Neural cell (in vitro differentiated cells): Measurements from ENCODE around the gene FOXI3. TPM values are rescaled to one million over a fixed set of nuclear protein-coding genes. Genes with fewer than 3 reads are reported as not detected.

Experiments
- polyA plus RNA-seq: library from polyadenylated mRNA; depleted of rRNA; stranded (reverse); fragments of >200 nt; gene quantifications from 2 replicates; pipeline ENCODE4 v1.2.3, GENCODE V29; 2014
- small RNA-seq, 3 experiments: library from RNA; depleted of rRNA; stranded (forward); fragments of <200 nt; gene quantifications; one replicate each; pipeline ENCODE3, GENCODE V24; 2012

Gene FOXI3
- polyA plus RNA-seq, 1 donor from 2014 or later = not detected

Small RNA genes within 50 kb of the gene (small RNA-seq; reads per million reads assigned to genes)
- gene RNU6-1007P = 0 to 0.08 (median 0) reads per million in 3 experiments

Other genes with a start within 250 kb of the FOXI3 start
- gene EIF2AK3, start 174.8 kb upstream of the FOXI3 start, polyA plus RNA-seq = 21.0 and 23.2 TPM in 2 replicates
- gene RPIA, start 239.0 kb upstream of the FOXI3 start, polyA plus RNA-seq = 8.3 and 9.7 TPM in 2 replicates